ENCODE data around the gene PGAM4. TPM values are rescaled to one million over a fixed set of nuclear protein-coding genes. Genes with fewer than 3 reads are reported as not detected.
"Not testable (repeated sequence)": the region's sequence is repeated elsewhere in the genome, so short reads cannot be mapped to it uniquely, and the experiment has no call there.

PGAM4 gene
- total RNA-seq (2014; rRNA removed; shearing (Covaris generic)), result not detected in 2 replicates

DNA sequence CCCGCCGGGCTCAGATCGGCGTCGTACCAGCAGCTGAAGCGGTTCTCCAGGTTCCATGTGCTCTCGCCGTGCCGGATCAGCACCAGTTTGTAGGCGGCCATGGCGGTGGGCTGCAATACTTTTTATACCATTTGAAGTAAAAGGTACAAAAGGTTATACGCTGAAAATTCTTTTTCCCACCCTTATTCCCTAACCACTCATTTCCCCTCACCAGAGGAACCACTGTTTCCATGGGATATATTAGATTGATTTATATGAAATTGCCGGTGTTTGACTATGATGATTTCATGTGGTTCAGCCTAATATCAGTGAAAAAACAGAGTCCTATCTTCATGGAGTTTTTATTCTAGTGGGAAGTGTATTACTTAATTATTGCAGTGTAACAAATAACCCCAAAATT, at the start of gene PGAM4:
PGAM4 (minus strand) TSS at position 101 of the 400 bp plus-strand sequence; CDS start at position 101, 0 bp downstream.
- DNase-seq (ENCODE audit: low spot score), result no peak

DNA sequence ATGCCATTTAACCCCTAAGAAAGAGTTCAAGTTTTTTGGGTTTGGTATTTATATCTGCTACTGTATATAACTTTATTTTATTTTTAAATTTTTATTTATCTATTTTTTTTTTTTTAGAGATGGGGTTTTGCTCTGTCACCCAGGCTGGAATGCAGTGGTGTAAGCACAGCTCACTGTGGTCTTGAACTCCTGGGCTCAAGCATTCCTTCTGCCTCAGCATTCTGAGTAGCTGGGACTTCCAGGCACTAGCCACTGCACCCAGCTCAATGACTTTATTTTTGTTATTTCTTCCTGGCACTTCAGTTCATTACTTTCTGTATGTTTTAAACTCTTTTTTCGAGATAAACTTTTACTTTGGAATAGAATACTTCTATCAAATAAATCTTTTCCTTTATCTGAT, 42.4 kb upstream of the PGAM4 start:
- no peak for DNase-seq (ENCODE audit: low spot score)

DNA sequence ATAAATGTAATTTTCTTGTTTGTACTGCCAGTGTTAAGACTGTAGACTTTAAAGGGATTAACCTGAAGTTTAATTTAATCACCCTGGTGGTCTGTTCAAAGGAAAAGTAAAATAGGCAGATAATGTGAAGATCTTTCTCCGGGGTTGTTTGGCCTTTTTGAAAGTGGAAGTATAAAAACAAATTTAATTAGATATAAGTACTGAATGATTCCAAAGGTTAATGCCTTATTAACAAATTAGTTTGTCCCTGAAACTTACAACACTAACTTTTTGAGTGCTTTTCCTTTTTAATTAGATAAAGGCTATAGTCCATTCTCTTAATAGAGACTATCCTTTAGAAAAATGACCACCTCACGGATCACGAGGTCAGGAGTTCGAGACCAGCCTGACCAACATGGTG, 10.4 kb upstream of the PGAM4 start:
- no peak for DNase-seq (ENCODE audit: low spot score)

DNA sequence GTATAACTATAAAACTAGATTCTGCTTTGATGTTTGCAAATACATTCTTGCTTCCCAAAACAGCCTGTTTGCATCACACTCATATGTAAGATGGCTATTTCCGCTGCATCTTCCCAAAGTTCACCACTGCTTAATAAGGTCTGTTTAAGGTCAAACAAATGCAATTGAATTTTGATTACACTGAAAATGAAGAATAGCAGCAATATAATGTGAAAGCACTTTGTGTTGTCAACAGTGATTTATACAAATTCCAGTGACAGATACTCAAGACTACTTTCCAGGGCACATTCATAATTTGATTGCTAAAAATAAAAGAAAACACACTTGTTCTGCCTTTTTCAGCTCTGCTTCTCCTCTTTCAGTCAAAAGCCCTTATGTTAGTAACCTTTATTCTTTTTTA, 8.1 kb upstream of the PGAM4 start:
- no peak for DNase-seq (ENCODE audit: low spot score)

DNA sequence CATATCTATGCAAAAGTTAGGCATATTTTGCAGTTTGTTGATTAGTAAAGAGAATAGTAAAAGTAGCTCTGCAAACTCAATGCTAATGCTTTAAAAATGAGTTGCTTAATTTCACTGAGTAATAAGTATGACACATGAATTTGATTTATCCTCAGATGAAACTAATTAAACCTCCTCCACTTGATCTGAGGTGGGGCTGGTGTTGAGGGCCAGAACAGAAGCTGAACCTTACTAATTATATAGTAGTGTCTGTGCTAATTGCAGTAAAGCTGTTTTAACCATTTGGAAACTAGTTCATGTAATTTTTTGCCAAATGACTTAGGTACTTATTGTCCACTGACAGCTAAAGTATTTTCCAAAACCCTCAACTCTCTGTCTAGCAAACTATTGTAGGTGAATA, 7.7 kb upstream of the PGAM4 start:
- DNase-seq (ENCODE audit: low spot score), result no peak

DNA sequence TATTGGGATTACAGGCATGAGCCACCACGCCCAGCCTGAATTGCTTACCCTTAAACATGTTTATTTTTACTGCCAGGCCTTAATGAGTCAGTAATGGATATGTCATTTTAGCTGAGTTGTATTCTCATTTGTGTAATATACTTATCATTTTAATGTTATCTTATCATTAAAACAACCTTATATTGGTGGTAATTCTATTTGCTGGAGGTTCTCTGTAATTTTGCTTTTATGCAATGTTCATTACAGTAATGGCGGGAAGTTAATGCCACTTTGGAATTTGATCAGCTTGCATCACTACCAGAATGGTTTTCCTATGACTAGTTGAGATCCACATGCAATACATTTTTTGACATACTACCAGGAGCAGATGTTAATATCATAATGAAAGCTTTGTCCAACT, 6.3 kb upstream of the PGAM4 start:
- no peak for DNase-seq (ENCODE audit: low spot score)

DNA sequence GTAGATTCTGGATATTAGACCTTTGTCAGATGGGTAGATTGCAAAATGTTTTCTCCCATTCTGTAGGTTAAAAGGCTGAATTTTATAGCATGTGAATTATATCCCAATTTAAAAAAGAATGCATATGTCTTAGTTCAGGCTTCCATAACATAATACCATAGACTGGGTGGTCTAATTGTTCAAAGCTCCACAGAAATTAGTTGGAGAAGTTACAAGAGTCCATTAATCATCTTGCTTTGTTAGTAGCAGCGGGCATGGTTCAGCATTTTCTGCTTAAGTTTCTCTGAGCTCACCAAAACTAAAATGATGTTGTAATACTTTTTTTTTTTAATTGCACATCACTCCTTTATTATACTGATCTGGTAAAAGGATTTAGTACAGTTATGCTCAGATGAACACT, 1.8 kb downstream of the PGAM4 start:
- DNase-seq (ENCODE audit: low spot score), result no peak

DNA sequence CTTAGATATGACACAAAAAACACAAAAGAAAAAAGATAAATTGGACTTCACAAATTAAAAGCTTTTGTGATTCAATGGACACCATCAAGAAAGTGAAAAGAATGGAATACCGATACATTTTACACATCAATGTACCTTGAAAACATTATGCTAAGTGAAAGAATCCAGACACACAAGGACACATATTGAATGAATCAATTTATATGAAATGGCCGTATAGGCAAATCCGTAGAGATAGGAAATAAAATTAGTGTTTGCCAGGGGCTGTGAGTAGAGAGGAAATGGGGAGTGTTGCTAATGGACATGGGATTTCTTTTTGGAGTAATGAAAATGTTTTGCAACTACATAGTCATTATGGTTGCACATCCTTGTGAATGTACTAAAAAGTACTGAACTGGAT, 3.1 kb downstream of the PGAM4 start:
- no peak for DNase-seq (ENCODE audit: low spot score)

DNA sequence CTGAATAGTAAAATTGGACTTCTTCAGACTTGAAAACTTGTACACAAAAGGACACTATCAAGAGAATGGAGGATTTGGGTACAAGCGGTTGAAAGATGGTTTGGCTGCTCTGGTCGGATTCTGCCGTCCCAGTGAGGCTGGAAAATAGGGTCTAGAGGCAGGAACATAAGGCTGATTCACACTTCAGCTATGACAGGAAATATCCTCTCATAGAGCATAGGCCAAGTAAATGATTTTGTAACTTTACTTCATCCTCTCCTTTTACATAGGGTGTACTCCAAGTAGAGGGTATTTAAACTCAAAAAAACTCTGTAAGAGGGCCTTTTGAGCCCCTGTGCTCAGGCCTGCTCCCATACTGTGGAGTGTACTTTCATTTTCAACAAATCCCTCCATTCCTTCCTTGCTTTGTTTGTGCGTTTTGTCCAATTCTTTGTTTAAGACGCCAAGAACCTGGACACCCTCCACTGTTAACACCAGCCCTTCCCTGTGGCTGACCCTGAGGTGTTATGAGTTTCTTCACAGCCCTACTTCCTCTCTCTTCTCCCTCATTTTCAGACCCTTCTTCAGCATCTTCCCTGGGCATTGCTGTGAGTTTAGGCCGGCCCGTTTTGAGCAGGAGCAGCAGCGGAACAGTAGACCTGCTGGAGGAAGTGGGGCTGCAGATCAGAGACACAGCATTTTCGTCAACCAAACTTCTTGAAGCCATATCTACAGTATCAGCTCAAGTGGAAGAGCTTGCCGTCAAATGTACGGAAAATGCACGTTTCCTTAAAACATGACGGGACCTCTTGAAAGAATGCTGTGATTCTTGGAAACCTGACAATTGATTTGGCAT, 7.2 kb downstream of the PGAM4 start:
- DNase-seq (ENCODE audit: low spot score), result no peak

DNA sequence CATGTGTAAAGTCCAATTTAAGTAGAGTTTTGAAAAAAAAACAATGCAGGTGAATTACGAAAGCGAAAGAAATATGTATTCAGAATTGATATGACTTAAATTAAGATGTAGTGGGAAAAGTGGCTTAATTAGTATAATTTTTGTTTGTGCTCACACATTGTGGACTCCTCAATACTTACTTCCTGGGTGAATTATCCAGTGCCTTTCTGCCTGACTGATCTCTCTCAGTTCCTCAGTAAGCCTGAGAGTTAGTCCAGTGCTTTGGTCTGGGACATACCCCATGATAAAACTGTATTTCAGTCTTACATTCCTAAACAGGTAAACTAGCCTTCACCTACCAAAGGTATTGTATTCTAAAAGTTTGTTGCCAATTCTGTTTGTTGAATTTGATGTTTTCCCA, 8.4 kb downstream of the PGAM4 start:
- no peak for DNase-seq (ENCODE audit: low spot score)

DNA sequence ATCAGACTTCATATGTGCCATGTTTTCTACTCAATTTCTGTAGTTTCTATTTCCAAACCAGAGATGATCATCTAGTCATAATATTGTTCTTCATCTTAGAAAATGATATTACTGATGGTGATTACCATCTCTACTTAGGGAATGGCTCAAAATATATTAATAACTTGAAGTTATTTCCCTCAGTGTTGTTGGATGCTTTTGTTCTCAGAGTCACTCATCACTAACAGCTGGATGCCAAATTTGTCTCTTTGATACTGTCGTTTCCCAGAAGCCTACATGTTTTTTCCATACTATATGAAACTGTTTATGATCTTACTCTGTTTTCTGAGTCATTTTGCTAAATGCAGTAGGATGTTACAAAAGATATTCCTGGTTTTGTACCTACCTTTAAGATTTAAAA, 8.9 kb downstream of the PGAM4 start:
- DNase-seq (ENCODE audit: low spot score), result no peak

DNA sequence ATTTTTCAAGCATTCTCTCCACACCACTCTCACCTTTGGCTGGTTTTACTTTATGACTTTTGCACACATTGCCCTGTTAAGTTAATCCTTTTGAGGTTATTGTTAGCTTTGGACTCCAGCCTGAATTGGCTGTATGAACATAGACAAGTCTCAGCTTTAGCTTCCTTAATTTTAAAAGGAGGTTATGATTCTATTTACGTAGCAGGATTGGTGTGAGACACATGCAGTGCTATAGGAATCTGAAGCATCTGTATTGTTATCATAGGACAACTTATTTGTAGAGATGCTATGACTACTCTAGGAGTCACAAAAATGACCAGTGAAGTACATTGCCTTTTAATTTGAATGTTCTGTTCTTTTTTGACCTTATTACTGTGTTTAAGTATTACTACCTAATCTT, 15.7 kb downstream of the PGAM4 start:
- DNase-seq (ENCODE audit: low spot score), result peak; percentile 43

DNA sequence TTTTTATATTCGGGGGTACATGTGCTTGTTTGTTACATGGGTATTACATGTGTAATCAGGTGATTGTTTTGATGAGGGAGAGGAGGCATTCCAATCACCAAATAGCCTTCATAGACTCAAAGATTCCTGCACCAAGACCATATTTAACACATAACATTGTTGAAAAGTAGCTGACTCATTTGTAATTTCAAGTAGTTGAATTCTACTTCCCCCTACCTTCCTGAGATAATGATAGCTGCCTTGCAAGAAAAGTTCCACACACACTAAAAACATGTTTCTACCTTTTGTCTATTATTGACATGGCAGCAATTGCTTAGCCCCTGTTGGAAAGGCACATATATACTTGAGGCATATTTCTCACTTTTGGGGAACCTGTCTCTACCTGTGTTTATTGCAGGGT, 16.1 kb downstream of the PGAM4 start:
- DNase-seq (ENCODE audit: low spot score), result no peak

DNA sequence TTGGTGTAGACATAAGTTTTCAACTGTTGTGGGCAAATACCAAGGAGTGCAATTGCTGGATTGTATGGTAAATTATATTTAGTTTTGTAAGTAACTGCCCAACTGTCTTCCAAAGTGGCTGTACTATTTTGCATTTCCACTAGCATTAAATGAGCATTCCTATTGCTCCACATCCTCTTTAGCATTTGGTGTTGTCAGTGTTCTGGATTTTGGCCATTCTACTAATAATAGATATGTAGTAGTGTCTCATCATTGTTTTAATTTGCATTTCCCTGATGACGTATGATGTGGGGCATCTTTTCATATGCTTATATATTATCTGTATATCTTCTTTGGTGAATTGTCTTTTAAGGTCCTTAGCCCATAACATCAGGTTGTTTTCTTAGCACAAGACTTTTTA, 17.3 kb downstream of the PGAM4 start:
- DNase-seq (ENCODE audit: low spot score), result no peak

DNA sequence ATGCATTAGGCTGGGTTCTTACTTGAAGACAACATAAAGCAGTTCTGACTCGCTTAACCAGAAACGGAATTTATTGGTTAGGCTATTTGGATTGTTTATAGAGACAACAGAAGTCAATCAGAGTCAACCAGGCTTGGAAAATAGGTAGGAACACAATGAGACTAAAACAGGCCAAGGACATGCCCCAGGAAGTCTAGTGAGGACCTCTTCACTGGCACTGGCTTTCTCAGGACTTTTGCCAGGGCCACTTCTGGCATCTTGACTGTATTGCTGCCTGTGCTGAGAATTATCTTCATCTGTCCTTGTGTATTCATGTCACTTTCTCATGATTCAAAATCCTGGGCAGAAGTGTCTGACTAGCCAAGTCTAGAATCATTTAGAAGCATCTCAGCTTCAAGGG, 19.6 kb downstream of the PGAM4 start:
- DNase-seq (ENCODE audit: low spot score), result no peak

DNA sequence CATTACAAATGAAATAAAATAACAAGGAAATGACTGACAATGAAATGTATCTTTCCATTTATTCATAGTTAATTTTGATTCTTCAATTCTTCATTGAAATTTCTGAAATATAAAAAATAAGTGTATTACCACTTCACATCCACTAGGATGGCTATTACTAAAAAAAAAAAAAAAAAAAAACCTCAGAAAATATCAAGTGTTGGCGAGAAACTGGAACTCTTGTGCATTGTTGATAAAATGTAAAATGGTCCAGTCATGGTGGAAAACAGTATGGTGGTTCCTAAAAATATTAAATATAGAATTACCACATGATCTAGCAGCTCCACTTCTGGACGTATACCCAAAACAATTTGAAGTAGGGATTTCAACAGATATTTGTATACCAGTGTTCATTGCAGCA, 22.9 kb downstream of the PGAM4 start:
- DNase-seq (ENCODE audit: low spot score), result no peak

DNA sequence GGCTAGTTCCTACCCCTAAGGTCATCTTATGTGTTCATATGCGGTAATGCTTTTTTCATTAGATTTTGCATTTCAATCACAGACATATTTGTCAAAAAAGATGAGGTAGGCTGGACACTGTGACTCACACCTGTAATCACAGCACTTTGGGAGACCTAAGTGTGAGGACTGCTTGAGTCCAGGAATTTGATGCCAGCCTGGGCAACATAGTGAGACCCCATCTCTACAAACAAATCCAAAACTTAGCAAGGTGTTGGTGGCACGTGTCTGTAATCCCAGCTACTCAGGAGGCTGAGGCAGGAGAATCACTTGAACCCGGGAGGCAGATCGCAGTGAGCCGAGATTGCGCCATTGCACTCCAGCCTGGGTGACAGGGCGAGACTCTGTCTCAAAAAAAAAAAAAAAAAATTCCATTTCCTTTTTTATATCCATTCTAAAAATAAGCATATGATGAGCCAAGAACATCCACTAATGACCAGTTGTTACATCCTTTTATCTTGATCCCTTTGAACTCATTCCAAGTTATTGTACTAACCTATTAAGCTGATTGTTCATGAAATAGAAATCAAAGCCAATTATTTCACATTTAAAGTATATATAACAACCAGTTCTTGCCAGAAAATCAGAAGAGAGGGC, 23.4 kb downstream of the PGAM4 start:
- no peak for DNase-seq (ENCODE audit: low spot score)

DNA sequence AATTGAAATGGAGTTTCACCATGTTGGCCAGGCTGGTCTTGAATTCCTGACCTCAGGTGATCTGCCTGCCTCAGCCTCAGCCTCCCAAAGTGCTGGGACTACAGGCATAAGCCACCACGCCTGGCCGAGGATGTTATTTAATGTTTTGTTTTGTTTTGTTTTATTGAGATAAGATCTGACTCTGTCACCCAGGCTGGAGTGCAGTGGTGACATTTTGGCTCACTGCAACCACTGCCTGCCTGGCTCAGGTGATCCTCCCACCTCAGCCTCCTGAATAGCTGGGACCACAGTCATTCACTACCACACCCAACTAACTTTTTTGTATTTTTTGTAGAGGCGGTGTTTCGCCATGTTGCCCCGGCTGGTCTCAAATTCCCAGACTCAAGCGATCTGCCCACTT, 24.4 kb downstream of the PGAM4 start:
- DNase-seq (ENCODE audit: low spot score), result not testable (repeated sequence)

DNA sequence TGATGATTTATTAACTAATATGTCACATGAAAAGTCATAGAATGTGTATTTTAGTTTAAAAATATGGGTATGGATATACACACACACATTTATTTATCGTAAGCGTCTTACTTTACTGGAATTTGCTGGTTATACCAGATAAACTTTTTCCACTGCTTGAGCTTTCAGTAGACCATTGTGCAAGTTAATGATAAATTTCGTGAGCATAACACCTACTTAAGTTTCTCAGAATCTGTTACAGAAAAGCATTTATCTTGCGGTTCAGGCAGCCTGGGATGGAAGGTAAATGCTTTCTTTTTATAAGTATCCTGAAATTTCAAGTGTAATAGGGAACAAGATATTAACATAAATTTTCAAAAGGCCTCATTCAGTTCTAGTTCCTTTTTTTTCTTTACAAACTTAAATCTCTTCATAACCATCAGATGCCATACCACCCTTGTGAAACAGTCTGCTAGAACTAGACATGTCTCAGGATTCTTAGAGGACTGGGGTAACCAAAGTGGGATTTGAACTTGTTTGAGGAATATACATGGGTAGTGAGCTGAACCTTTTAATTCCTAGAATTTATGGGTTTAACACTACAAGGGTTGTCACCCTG, 31.3 kb downstream of the PGAM4 start:
- no peak for DNase-seq (ENCODE audit: low spot score)

DNA sequence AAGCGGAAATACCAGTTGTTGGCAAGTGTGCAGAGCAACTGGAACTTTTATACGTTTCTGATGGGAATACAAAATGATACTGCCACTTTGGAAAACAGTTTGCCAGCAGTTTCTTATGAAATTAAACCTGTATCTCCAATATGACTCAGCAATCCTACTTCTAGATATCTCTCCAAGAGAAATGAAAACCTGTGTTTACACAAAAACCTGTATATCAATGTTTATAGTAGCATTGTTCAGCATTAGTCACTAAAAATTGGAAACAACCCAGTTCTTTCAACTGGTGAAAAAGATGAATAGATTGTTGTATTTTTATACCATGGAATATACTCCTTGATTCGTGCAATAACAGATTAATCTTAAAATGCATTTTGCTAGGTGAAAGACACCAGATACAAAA, 32.1 kb downstream of the PGAM4 start:
- peak; percentile 66 for DNase-seq (ENCODE audit: low spot score)

DNA sequence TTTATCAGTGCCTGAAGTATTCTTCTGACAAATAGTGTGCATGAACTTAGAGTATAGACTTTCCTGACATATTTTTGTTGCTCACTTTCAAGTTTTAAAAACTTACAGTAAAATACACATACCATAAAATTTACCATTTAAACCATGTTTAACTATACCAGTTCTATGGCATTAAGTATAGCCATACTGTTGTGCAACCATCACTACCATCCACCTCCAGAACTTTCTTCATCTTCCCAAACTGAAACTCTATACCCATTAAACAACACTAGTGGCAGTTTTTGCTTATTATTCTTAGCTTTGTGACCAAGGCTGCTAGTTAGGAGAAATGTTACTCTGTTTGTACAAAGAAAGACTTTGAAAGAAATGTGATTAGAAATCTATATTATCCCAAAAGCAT, 33.1 kb downstream of the PGAM4 start:
- no peak for DNase-seq (ENCODE audit: low spot score)

DNA sequence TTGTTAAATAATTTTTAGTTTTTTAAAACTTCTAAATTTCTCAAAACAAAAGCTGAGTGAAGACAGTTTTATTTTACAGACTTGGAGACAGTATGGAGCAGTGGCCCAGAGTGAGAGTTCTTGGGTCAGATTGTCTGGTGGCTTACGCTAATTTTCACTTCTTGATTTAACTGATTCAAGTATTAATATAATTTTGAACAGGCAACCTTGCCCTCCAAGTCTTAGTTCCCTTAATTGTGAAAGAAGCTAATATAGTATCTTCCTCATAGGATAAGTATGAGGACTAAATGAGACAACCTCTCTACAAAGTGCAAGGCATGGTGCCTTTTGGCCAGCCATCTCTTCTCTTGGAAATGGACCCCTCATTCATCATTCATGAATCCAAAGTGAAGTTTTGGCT, 33.6 kb downstream of the PGAM4 start:
- no peak for DNase-seq (ENCODE audit: low spot score)

DNA sequence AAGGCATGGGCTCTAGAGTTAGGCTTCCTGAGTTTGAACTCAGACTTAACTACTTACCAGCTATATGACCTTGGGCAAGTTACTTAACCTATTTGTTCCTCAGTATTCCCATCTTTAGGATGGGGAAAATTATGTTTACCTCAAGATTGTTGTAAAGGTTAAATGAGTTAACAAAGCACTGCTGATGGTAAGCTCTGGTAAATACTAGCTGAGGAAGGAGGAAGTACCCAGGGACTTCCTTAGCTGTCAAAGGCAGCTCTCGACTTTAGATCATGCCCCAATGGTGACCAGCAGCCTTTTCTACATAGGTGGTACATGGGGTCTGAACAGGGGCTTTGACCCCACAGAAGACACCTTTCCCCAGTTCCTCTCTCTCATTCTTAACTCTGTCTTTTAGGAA, 38.9 kb downstream of the PGAM4 start:
- DNase-seq (ENCODE audit: low spot score), result no peak

Measured in HT-29 (cell line).